Measurements from ENCODE around the gene SLC15A4. TPM values are rescaled to one million over a fixed set of nuclear protein-coding genes. Genes with fewer than 3 reads are reported as not detected.

Gene SLC15A4
- total RNA-seq, 1 donor from 2014 or later: 23.0 TPM

- no peak overlapping the region for H3K27ac Mint-ChIP-seq (ENCODE audit: unreplicated experiment)
- DNase-seq: no peak
- no peaks in the 10 kb centered on the region for H3K4me1 Mint-ChIP-seq (ENCODE audit: low read depth, unreplicated experiment)
- H3K9me3 Mint-ChIP-seq (ENCODE audit: unreplicated experiment): peaks cover 15% of the 10 kb centered on the region
- H3K4me3 Mint-ChIP-seq (ENCODE audit: unreplicated experiment): no peak overlapping the region
- H3K27me3 Mint-ChIP-seq (ENCODE audit: unreplicated experiment): peaks cover 8% of the 10 kb centered on the region
- peaks cover 10% of the 10 kb centered on the region for H3K36me3 Mint-ChIP-seq (ENCODE audit: unreplicated experiment)
- no peak for TF ChIP-seq CTCF (IDR thresholded peaks at IDR 0.05; ENCODE audit: partially characterized antibody, unreplicated experiment)
These were observed 33.5 kb upstream of the SLC15A4 start for GRCh38 chr12:128857133-128857763.

GRCh38 chr12:128856791-128857078 lies 33.0 kb upstream of the SLC15A4 start:
- H3K27me3 Mint-ChIP-seq (ENCODE audit: unreplicated experiment): peaks cover 8% of the 10 kb centered on the region
- no peaks in the 10 kb centered on the region for H3K4me1 Mint-ChIP-seq (ENCODE audit: low read depth, unreplicated experiment)
- peaks cover 10% of the 10 kb centered on the region for H3K36me3 Mint-ChIP-seq (ENCODE audit: unreplicated experiment)
- DNase-seq: no peak
- H3K9me3 Mint-ChIP-seq (ENCODE audit: unreplicated experiment): peaks cover 15% of the 10 kb centered on the region
- TF ChIP-seq CTCF (IDR thresholded peaks at IDR 0.05; ENCODE audit: partially characterized antibody, unreplicated experiment): no peak
- H3K4me3 Mint-ChIP-seq (ENCODE audit: unreplicated experiment): no peak overlapping the region
- H3K27ac Mint-ChIP-seq (ENCODE audit: unreplicated experiment): no peak overlapping the region

GRCh38 chr12:128856035-128856790 lies 32.5 kb upstream of the SLC15A4 start:
- Mint-ChIP-seq H3K4me3 (ENCODE audit: unreplicated experiment) (no peak overlapping the region), H3K27ac (ENCODE audit: unreplicated experiment) (no peak overlapping the region), H3K4me1 (ENCODE audit: low read depth, unreplicated experiment) (no peaks in the 10 kb centered on the region), H3K36me3 (ENCODE audit: unreplicated experiment) (peaks cover 4% of the 10 kb centered on the region), H3K9me3 (ENCODE audit: unreplicated experiment) (peaks cover 10% of the 10 kb centered on the region), H3K27me3 (ENCODE audit: unreplicated experiment) (peaks cover 8% of the 10 kb centered on the region)
- TF ChIP-seq CTCF (IDR thresholded peaks at IDR 0.05; ENCODE audit: partially characterized antibody, unreplicated experiment): no peak
- no peak for DNase-seq

- no peak for TF ChIP-seq CTCF (IDR thresholded peaks at IDR 0.05; ENCODE audit: partially characterized antibody, unreplicated experiment)
- Mint-ChIP-seq H3K4me3 (ENCODE audit: unreplicated experiment) (peak overlapping the region; percentile 72), H3K27ac (ENCODE audit: unreplicated experiment) (no peak overlapping the region), H3K27me3 (ENCODE audit: unreplicated experiment) (peaks cover 8% of the 10 kb centered on the region), H3K36me3 (ENCODE audit: unreplicated experiment) (peaks cover 4% of the 10 kb centered on the region), H3K4me1 (ENCODE audit: low read depth, unreplicated experiment) (no peaks in the 10 kb centered on the region), H3K9me3 (ENCODE audit: unreplicated experiment) (peaks cover 10% of the 10 kb centered on the region)
- DNase-seq: peak; percentile 32
These were observed 29.9 kb upstream of the SLC15A4 start for GRCh38 chr12:128853600-128854197.

All from glutamatergic neuron (in vitro differentiated cells).